HEK293 (cell line): ENCODE measurements around the gene VAV2.

Experiments used
- BCL11A ChIP-seq: fragments of 450-650 bp; formaldehyde crosslinking; IDR thresholded peaks from 2 replicates; pipeline ENCODE4 v1.5.1; 2016; ENCODE audit warnings: low read depth, missing biosample characterization, missing genetic modification characterization
- BCL11B ChIP-seq: fragments of 450-650 bp; formaldehyde crosslinking; IDR thresholded peaks from 2 replicates; pipeline ENCODE4 v1.5.1; 2016; ENCODE audit warnings: low read depth, missing biosample characterization, missing genetic modification characterization
- GLIS2 ChIP-seq: fragments of 450-650 bp; formaldehyde crosslinking; IDR thresholded peaks from 2 replicates; pipeline ENCODE4 v1.5.1; 2016; ENCODE audit warnings: missing biosample characterization, missing genetic modification characterization
- HOXA7 ChIP-seq: sonication (generic); formaldehyde crosslinking; IDR thresholded peaks from 2 replicates; pipeline ENCODE4 v1.8.1; 2022; ENCODE audit warnings: missing genetic modification reagents, borderline replicate concordance
- HOXD13 ChIP-seq: sonication (generic); formaldehyde crosslinking; IDR thresholded peaks from 2 replicates; pipeline ENCODE4 v1.8.0; 2022; ENCODE audit warnings: missing genetic modification reagents, borderline replicate concordance
- OVOL3 ChIP-seq: fragments of 450-650 bp; formaldehyde crosslinking; IDR thresholded peaks from 2 replicates; pipeline ENCODE4 v1.5.1; 2016; ENCODE audit warnings: missing biosample characterization, missing genetic modification characterization
- SCRT1 ChIP-seq: fragments of 450-650 bp; formaldehyde crosslinking; IDR thresholded peaks from 2 replicates; pipeline ENCODE4 v1.5.1; 2016; ENCODE audit warnings: missing biosample characterization, missing genetic modification characterization, borderline replicate concordance
- TRIM28 ChIP-seq: IDR thresholded peaks from 2 replicates; pipeline ENCODE4 v1.6.1; 2011; ENCODE audit warnings: low read length, control low read depth, borderline replicate concordance
- WT1 ChIP-seq: fragments of 450-650 bp; formaldehyde crosslinking; IDR thresholded peaks from 2 replicates; pipeline ENCODE4 v1.5.1; 2016; ENCODE audit warnings: missing biosample characterization, missing genetic modification characterization
- ZBTB17 ChIP-seq: fragments of 450-650 bp; formaldehyde crosslinking; IDR thresholded peaks from 2 replicates; pipeline ENCODE4 v1.5.1; 2016; ENCODE audit warnings: missing biosample characterization, missing genetic modification characterization
- ZBTB20 ChIP-seq: fragments of 450-650 bp; formaldehyde crosslinking; IDR thresholded peaks from 2 replicates; pipeline ENCODE4 v1.5.1; 2016; ENCODE audit warnings: missing biosample characterization, missing genetic modification characterization
- ZBTB48 ChIP-seq: fragments of 450-650 bp; formaldehyde crosslinking; IDR thresholded peaks from 2 replicates; pipeline ENCODE4 v1.5.1; 2016; ENCODE audit warnings: missing biosample characterization, missing genetic modification characterization
- ZBTB8A ChIP-seq: fragments of 450-650 bp; formaldehyde crosslinking; IDR thresholded peaks from 2 replicates; pipeline ENCODE4 v1.5.1; 2016; ENCODE audit warnings: missing biosample characterization, missing genetic modification characterization
- ZFP69B ChIP-seq: fragments of 450-650 bp; formaldehyde crosslinking; IDR thresholded peaks from 2 replicates; pipeline ENCODE4 v1.5.1; 2016; ENCODE audit warnings: missing biosample characterization, missing genetic modification characterization
- ZIC2 ChIP-seq: fragments of 450-650 bp; formaldehyde crosslinking; IDR thresholded peaks from 2 replicates; pipeline ENCODE4 v1.5.1; 2016; ENCODE audit warnings: missing biosample characterization, missing genetic modification characterization
- ZNF10 ChIP-seq: fragments of 450-650 bp; formaldehyde crosslinking; IDR thresholded peaks from 2 replicates; pipeline ENCODE4 v1.5.1; 2017; ENCODE audit warnings: missing biosample characterization, missing genetic modification characterization
- ZNF121 ChIP-seq: fragments of 450-650 bp; formaldehyde crosslinking; IDR thresholded peaks from 2 replicates; pipeline ENCODE4 v1.5.1; 2016; ENCODE audit warnings: missing biosample characterization, missing genetic modification characterization
- ZNF16 ChIP-seq: fragments of 450-650 bp; formaldehyde crosslinking; IDR thresholded peaks from 2 replicates; pipeline ENCODE4 v1.5.1; 2016; ENCODE audit warnings: low read depth, missing biosample characterization, missing genetic modification characterization
- ZNF169 ChIP-seq: fragments of 450-650 bp; formaldehyde crosslinking; IDR thresholded peaks from 2 replicates; pipeline ENCODE4 v1.5.1; 2016; ENCODE audit warnings: missing biosample characterization, missing genetic modification characterization
- ZNF184 ChIP-seq: fragments of 450-650 bp; IDR thresholded peaks from 2 replicates; pipeline ENCODE4 v1.5.1; 2018; ENCODE audit warnings: missing biosample characterization, mild to moderate bottlenecking, missing genetic modification characterization
- ZNF202 ChIP-seq: fragments of 450-650 bp; formaldehyde crosslinking; IDR thresholded peaks from 2 replicates; pipeline ENCODE4 v1.5.1; 2016; ENCODE audit warnings: missing biosample characterization, missing genetic modification characterization, borderline replicate concordance
- ZNF223 ChIP-seq: fragments of 450-650 bp; formaldehyde crosslinking; IDR thresholded peaks from 2 replicates; pipeline ENCODE4 v1.5.1; 2016; ENCODE audit warnings: missing biosample characterization, missing genetic modification characterization
- ZNF23 ChIP-seq: fragments of 450-650 bp; formaldehyde crosslinking; IDR thresholded peaks from 2 replicates; pipeline ENCODE4 v1.5.1; 2016; ENCODE audit warnings: missing biosample characterization, missing genetic modification characterization, borderline replicate concordance
- ZNF24 ChIP-seq: fragments of 450-650 bp; formaldehyde crosslinking; IDR thresholded peaks from 2 replicates; pipeline ENCODE4 v1.5.1; 2016; ENCODE audit warnings: missing biosample characterization, missing genetic modification characterization
- ZNF248 ChIP-seq: fragments of 450-650 bp; formaldehyde crosslinking; IDR thresholded peaks from 2 replicates; pipeline ENCODE4 v1.5.1; 2017; ENCODE audit warnings: missing biosample characterization, missing genetic modification characterization
- ZNF350 ChIP-seq: fragments of 450-650 bp; formaldehyde crosslinking; IDR thresholded peaks from 2 replicates; pipeline ENCODE4 v1.5.0; 2017; ENCODE audit warnings: missing biosample characterization, mild to moderate bottlenecking, missing genetic modification characterization
- ZNF354C ChIP-seq: fragments of 450-650 bp; formaldehyde crosslinking; IDR thresholded peaks from 2 replicates; pipeline ENCODE4 v1.5.1; 2016; ENCODE audit warnings: missing biosample characterization, missing genetic modification characterization, low read depth, borderline replicate concordance
- ZNF416 ChIP-seq: fragments of 450-650 bp; formaldehyde crosslinking; IDR thresholded peaks from 2 replicates; pipeline ENCODE4 v1.5.1; 2016; ENCODE audit warnings: missing biosample characterization, missing genetic modification characterization
- ZNF596 ChIP-seq: fragments of 450-650 bp; IDR thresholded peaks from 2 replicates; pipeline ENCODE4 v1.5.0; 2018; ENCODE audit warnings: missing biosample characterization, mild to moderate bottlenecking, missing genetic modification characterization, moderate library complexity
- ZNF600 ChIP-seq: fragments of 450-650 bp; formaldehyde crosslinking; IDR thresholded peaks from 2 replicates; pipeline ENCODE4 v1.5.1; 2016; ENCODE audit warnings: missing biosample characterization, missing genetic modification characterization
- ZNF701 ChIP-seq: fragments of 450-650 bp; formaldehyde crosslinking; IDR thresholded peaks from 2 replicates; pipeline ENCODE4 v1.5.1; 2016; ENCODE audit warnings: missing biosample characterization, missing genetic modification characterization
- TF ChIP-seq, protein P1 (sequence below): fragments of 450-650 bp; formaldehyde crosslinking; IDR thresholded peaks from 2 replicates; pipeline ENCODE4 v1.5.1; 2017; ENCODE audit warnings: missing biosample characterization, missing genetic modification characterization
- TF ChIP-seq, protein P2 (sequence below): fragments of 450-650 bp; formaldehyde crosslinking; IDR thresholded peaks from 2 replicates; pipeline ENCODE4 v1.5.1; 2016; ENCODE audit warnings: missing biosample characterization, missing genetic modification characterization
- TF ChIP-seq, protein P3 (sequence below): fragments of 450-650 bp; formaldehyde crosslinking; IDR thresholded peaks from 2 replicates; pipeline ENCODE4 v1.5.1; 2017; ENCODE audit warnings: missing biosample characterization, missing genetic modification characterization
- TF ChIP-seq, protein P4 (sequence below): fragments of 450-650 bp; formaldehyde crosslinking; IDR thresholded peaks from 2 replicates; pipeline ENCODE4 v1.5.1; 2016; ENCODE audit warnings: missing biosample characterization, missing genetic modification characterization
- TF ChIP-seq, protein P5 (sequence below): fragments of 450-650 bp; formaldehyde crosslinking; IDR thresholded peaks from 2 replicates; pipeline ENCODE4 v1.5.1; 2017; ENCODE audit warnings: missing biosample characterization, mild to moderate bottlenecking, missing genetic modification characterization, moderate library complexity

The VAV2 gene

DNA sequence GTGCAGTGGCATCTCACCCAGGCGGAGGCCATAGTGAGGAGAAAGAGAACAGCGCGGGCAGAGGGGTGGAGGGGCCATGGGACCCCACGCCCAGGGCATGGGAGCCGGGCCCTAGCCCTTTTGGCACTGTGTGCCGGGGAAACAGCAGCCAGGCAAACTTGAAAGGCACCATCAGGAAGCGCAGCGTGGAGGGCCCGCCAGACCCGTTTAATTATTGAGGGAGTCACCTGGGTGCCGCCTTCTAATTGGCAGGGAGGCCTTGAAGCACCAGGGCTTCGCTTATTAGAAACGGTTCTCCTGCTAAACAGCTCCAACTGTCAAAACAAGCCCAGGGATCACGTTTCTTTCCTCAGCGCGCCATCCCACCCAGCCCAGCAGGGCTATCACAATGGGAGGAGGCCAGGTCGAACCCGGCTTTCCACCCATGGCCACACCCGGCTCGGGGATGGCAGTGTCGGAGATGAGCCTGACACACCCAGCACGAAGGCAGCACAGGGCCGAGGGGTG lies 149.3 kb downstream of the VAV2 start (continued):
- TF ChIP-seq, protein P1, sequence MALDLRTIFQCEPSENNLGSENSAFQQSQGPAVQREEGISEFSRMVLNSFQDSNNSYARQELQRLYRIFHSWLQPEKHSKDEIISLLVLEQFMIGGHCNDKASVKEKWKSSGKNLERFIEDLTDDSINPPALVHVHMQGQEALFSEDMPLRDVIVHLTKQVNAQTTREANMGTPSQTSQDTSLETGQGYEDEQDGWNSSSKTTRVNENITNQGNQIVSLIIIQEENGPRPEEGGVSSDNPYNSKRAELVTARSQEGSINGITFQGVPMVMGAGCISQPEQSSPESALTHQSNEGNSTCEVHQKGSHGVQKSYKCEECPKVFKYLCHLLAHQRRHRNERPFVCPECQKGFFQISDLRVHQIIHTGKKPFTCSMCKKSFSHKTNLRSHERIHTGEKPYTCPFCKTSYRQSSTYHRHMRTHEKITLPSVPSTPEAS (tag by site-specific recombination): no peak
- no peak for TF ChIP-seq ZBTB17 (tag by site-specific recombination)
- no peak for TF ChIP-seq TRIM28
- no peak for TF ChIP-seq ZNF184 (tag by site-specific recombination)
- peak; percentile 90 for TF ChIP-seq WT1 (tag by site-specific recombination)
- TF ChIP-seq ZNF16 (tag by site-specific recombination): no peak
- no peak for TF ChIP-seq ZNF248 (tag by site-specific recombination)
- no peak for TF ChIP-seq ZNF10
- TF ChIP-seq ZBTB20 (tag by site-specific recombination): no peak
- TF ChIP-seq ZBTB8A (tag by site-specific recombination): peak; percentile 47; the same call in 1 of the 2 replicates
- no peak for TF ChIP-seq ZNF24 (tag by site-specific recombination)
- TF ChIP-seq ZNF169 (tag by site-specific recombination): no peak
- no peak for TF ChIP-seq ZNF121 (tag by site-specific recombination)
- no peak for TF ChIP-seq SCRT1 (tag by site-specific recombination)
- no peak for TF ChIP-seq ZNF23 (tag by site-specific recombination)
- peak; percentile 98 for TF ChIP-seq ZIC2 (tag by site-specific recombination)
- TF ChIP-seq GLIS2 (tag by site-specific recombination): no peak
- TF ChIP-seq ZNF416 (tag by site-specific recombination): no peak
- TF ChIP-seq ZNF354C (tag by site-specific recombination): no peak
- TF ChIP-seq OVOL3 (tag by site-specific recombination): no peak
- TF ChIP-seq ZNF223 (tag by site-specific recombination): no peak
- TF ChIP-seq ZNF701 (tag by site-specific recombination): no peak
- TF ChIP-seq ZFP69B: peak; percentile 51; the same call in 1 of the 2 replicates
- TF ChIP-seq ZNF596: no peak
- TF ChIP-seq, protein P2, sequence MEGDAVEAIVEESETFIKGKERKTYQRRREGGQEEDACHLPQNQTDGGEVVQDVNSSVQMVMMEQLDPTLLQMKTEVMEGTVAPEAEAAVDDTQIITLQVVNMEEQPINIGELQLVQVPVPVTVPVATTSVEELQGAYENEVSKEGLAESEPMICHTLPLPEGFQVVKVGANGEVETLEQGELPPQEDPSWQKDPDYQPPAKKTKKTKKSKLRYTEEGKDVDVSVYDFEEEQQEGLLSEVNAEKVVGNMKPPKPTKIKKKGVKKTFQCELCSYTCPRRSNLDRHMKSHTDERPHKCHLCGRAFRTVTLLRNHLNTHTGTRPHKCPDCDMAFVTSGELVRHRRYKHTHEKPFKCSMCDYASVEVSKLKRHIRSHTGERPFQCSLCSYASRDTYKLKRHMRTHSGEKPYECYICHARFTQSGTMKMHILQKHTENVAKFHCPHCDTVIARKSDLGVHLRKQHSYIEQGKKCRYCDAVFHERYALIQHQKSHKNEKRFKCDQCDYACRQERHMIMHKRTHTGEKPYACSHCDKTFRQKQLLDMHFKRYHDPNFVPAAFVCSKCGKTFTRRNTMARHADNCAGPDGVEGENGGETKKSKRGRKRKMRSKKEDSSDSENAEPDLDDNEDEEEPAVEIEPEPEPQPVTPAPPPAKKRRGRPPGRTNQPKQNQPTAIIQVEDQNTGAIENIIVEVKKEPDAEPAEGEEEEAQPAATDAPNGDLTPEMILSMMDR: no peak
- TF ChIP-seq, protein P3, sequence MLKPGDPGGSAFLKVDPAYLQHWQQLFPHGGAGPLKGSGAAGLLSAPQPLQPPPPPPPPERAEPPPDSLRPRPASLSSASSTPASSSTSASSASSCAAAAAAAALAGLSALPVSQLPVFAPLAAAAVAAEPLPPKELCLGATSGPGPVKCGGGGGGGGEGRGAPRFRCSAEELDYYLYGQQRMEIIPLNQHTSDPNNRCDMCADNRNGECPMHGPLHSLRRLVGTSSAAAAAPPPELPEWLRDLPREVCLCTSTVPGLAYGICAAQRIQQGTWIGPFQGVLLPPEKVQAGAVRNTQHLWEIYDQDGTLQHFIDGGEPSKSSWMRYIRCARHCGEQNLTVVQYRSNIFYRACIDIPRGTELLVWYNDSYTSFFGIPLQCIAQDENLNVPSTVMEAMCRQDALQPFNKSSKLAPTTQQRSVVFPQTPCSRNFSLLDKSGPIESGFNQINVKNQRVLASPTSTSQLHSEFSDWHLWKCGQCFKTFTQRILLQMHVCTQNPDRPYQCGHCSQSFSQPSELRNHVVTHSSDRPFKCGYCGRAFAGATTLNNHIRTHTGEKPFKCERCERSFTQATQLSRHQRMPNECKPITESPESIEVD (tag by site-specific recombination): no peak
- TF ChIP-seq BCL11A (tag by site-specific recombination): no peak
- no peak for TF ChIP-seq BCL11B (tag by site-specific recombination)
- TF ChIP-seq, protein P4, sequence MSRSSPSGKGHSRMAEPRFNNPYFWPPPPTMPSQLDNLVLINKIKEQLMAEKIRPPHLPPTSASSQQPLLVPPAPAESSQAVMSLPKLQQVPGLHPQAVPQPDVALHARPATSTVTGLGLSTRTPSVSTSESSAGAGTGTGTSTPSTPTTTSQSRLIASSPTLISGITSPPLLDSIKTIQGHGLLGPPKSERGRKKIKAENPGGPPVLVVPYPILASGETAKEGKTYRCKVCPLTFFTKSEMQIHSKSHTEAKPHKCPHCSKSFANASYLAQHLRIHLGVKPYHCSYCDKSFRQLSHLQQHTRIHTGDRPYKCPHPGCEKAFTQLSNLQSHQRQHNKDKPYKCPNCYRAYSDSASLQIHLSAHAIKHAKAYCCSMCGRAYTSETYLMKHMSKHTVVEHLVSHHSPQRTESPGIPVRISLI: no peak
- TF ChIP-seq HOXA7 (CRISPR knock-in tag): no peak
- TF ChIP-seq, protein P5, sequence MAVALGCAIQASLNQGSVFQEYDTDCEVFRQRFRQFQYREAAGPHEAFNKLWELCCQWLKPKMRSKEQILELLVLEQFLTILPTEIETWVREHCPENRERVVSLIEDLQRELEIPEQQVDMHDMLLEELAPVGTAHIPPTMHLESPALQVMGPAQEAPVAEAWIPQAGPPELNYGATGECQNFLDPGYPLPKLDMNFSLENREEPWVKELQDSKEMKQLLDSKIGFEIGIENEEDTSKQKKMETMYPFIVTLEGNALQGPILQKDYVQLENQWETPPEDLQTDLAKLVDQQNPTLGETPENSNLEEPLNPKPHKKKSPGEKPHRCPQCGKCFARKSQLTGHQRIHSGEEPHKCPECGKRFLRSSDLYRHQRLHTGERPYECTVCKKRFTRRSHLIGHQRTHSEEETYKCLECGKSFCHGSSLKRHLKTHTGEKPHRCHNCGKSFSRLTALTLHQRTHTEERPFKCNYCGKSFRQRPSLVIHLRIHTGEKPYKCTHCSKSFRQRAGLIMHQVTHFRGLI (tag by site-specific recombination): 0 out of 2 replicates have a peak, but pooled peaks have one; percentile 20
- no peak for TF ChIP-seq HOXD13
- no peak for TF ChIP-seq ZNF350 (tag by site-specific recombination)
- TF ChIP-seq ZNF600: 0 out of 2 replicates have a peak, but pooled peaks have one; percentile 49
- no peak for TF ChIP-seq ZBTB48 (tag by site-specific recombination)
- TF ChIP-seq ZNF202 (tag by site-specific recombination): no peak
